ENCODE data around the gene PPBP.

The PPBP gene, protein sequence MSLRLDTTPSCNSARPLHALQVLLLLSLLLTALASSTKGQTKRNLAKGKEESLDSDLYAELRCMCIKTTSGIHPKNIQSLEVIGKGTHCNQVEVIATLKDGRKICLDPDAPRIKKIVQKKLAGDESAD

DNA sequence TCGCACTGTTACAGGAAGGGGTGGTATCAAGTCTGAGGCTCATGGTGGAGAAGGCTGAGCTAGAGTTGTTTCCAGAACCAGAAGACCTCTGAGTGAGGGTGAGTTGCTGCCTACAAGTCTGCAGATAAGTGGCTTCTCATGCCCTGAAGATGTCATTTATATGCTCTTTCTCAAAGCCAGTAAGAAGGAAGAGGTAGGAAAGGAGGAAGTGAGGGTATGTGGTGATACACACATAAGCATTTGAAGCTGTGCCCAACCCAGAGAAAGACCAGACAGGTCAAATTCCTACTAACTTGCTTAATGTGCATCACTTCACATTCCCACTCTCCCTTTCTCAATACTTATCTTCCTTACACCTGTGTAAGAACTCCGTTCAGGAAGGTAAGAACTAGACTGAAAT, at the start of gene PPBP:
PPBP (minus strand) TSS at position 130 of the 400 bp plus-strand sequence; CDS start at position 43, 87 bp downstream.
- H3K27ac ChIP-seq, result no peak within 1 kb of the TSS

DNA sequence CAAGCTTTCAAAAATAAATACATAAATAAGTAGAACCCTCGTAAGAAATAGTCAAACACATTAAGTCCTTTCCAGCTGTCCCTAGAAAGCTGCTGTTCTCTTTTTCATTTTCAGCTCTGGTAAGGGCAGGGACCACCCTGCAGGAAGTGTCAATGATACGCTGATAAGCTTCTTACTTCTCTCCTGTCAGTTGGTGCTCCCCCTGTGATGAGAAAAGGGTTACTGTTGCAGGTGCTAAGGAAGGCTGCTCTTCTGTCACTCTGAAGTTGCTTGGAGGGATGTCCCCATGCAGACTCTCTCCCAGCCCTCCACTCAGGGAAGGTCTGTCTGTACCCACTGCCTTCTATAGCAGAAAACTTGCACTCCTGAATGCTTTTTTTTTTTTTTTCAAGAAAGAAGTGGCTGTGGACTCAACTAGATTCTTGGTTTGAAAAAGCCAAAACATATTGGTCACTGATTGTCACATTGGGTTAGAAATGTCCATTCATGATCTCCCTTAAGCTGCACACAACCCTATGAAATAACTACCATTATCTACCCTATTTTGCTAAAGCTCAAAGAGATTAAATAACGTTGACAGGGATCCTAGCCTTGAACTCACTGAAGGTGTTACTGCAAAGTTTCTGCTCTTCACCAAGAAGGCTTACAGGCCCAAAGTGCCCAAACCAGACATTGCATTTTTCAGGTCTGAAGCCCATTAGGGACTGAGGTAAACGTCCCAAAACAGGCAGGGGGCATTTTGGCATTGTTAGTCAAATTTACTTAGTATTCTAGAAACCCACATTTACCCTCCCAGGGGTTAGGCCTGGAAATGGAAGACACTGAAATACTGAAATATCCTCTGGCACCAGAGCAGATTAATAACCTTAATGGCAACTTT, 49.3 kb upstream of the PPBP start:
- Histone ChIP-seq H3K36me3 (ENCODE audit: insufficient read depth, low read length) (no peaks in the 10 kb centered on the region), H3K4me3 (peak overlapping the region; percentile 77), H3K27ac (no peak overlapping the region), H3K9me3 (ENCODE audit: low read depth, low read length) (no peaks in the 10 kb centered on the region), H3K9ac (ENCODE audit: insufficient read length) (peak overlapping the region; percentile 76)
- DNase-seq (ENCODE audit: low read depth, low spot score), result no peak
- TF ChIP-seq FOXP2 (optimal IDR thresholded peaks at IDR 0.05; ENCODE audit: control extremely low read depth, extremely low read length, insufficient read depth) (no peak), POLR2AphosphoS5 (IDR thresholded peaks at IDR 0.05; ENCODE audit: borderline replicate concordance, low read depth, low read length) (no peak), EZH2 (IDR thresholded peaks at IDR 0.05) (no peak)

More for the DNA sequence above, at the start of gene PPBP:
- H3K4me3 ChIP-seq, result no peak within 1 kb of the TSS
- no peak for DNase-seq (ENCODE audit: low read depth, low spot score)
- H3K9me3 ChIP-seq (ENCODE audit: low read depth, low read length), result no peaks in the 10 kb centered on the region
- no peak within 1 kb of the TSS for H3K9ac ChIP-seq (ENCODE audit: insufficient read length)
- no peak for TF ChIP-seq POLR2AphosphoS5 (IDR thresholded peaks at IDR 0.05; ENCODE audit: borderline replicate concordance, low read depth, low read length)
- no peak for TF ChIP-seq FOXP2 (optimal IDR thresholded peaks at IDR 0.05; ENCODE audit: control extremely low read depth, extremely low read length, insufficient read depth)
- TF ChIP-seq EZH2 (IDR thresholded peaks at IDR 0.05), result no peak
- H3K36me3 ChIP-seq (ENCODE audit: insufficient read depth, low read length), result no peaks in the 10 kb centered on the region

DNA sequence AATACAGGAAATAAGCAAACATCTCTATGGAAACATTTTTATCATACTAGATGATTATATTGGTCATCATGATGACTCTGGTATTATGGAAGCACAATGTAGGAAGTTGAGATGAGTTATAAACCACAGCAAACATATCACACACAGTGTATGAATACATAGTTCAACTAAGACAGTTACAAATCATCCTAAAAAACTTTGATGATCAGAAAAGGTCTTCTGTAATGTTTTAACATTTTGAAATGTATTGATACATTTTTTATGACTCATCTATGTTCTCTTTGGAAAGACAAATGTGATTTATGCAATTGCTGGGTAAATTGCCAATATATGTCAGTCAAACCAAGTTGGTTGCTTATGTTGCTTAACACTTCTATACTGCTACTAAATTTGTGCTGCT, 45.7 kb upstream of the PPBP start:
- no peak for DNase-seq (ENCODE audit: low read depth, low spot score)
- TF ChIP-seq EZH2 (IDR thresholded peaks at IDR 0.05), result no peak
- no peak for TF ChIP-seq POLR2AphosphoS5 (IDR thresholded peaks at IDR 0.05; ENCODE audit: borderline replicate concordance, low read depth, low read length)
- TF ChIP-seq FOXP2 (optimal IDR thresholded peaks at IDR 0.05; ENCODE audit: control extremely low read depth, extremely low read length, insufficient read depth), result no peak
- no peak overlapping the region for H3K9ac ChIP-seq (ENCODE audit: insufficient read length)

DNA sequence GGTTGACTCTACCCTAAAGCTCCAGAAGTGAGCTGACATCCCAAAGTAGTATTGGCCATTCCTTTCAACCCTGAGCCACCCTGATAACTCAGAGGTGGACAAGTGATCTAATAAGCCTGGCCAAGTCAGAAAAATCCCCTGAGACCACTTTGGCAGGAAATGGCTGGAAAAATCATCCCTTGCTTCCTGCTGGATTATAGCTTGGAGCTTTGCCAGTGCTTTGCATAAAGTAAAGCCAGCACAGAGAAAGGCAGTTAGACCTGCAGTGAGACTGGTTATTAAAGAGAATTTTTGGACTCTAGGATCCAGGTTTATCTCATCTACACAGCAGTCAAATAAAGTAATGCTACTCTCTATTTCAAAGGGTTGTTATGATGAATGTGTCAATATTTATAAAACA, 44.1 kb upstream of the PPBP start:
- Histone ChIP-seq H3K36me3 (ENCODE audit: insufficient read depth, low read length) (no peaks in the 10 kb centered on the region), H3K27ac (no peak overlapping the region), H3K4me3 (no peak overlapping the region), H3K9ac (ENCODE audit: insufficient read length) (no peak overlapping the region), H3K9me3 (ENCODE audit: low read depth, low read length) (no peaks in the 10 kb centered on the region)
- TF ChIP-seq EZH2 (IDR thresholded peaks at IDR 0.05) (no peak), POLR2AphosphoS5 (IDR thresholded peaks at IDR 0.05; ENCODE audit: borderline replicate concordance, low read depth, low read length) (no peak), FOXP2 (optimal IDR thresholded peaks at IDR 0.05; ENCODE audit: control extremely low read depth, extremely low read length, insufficient read depth) (no peak)
- DNase-seq (ENCODE audit: low read depth, low spot score), result no peak

More for the DNA sequence above, 45.7 kb upstream of the PPBP start:
- Histone ChIP-seq H3K27ac (no peak overlapping the region), H3K4me3 (no peak overlapping the region), H3K36me3 (ENCODE audit: insufficient read depth, low read length) (no peaks in the 10 kb centered on the region), H3K9me3 (ENCODE audit: low read depth, low read length) (no peaks in the 10 kb centered on the region)

DNA sequence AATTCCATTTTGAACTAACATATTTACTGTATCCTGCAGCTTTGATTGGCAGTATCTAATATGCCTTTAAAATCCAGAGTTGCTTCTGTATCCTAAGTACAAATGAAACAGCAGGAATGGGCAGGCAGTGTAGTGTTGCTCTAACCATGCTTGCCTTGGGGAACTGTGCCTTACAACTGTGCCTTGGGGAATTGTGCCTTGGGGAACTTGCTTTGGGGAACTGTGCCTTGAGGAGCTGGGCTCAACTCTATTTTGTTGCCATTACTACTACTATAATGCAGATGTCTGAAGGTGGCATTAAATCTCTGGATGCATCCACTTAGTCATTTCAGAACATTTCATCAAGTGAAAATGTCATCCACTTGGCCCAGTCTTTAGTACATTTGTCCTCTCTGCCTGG, 43.6 kb upstream of the PPBP start:
- no peak overlapping the region for H3K27ac ChIP-seq
- H3K36me3 ChIP-seq (ENCODE audit: insufficient read depth, low read length), result no peaks in the 10 kb centered on the region
- TF ChIP-seq FOXP2 (optimal IDR thresholded peaks at IDR 0.05; ENCODE audit: control extremely low read depth, extremely low read length, insufficient read depth) (no peak), POLR2AphosphoS5 (IDR thresholded peaks at IDR 0.05; ENCODE audit: borderline replicate concordance, low read depth, low read length) (no peak), EZH2 (IDR thresholded peaks at IDR 0.05) (no peak)
- no peak overlapping the region for H3K9ac ChIP-seq (ENCODE audit: insufficient read length)
- no peak for DNase-seq (ENCODE audit: low read depth, low spot score)
- no peak overlapping the region for H3K4me3 ChIP-seq
- no peaks in the 10 kb centered on the region for H3K9me3 ChIP-seq (ENCODE audit: low read depth, low read length)

DNA sequence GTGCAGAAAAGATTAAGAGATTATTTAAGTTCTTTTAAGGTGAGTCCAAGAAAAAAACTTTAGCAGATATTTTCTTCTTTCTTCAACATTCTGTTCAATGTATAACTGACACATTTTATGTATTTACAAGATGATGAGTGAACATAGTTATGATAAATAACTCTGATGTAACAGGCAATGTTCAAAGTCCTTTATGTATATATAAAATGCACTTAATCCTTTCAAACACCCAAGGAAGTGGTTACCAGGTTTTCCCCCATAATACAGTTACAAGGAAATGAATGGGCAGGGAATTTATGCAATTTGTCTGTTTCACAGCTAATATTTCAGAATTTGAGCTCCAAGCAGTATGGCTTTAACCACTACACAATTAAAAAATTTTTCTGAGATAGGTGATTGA, 42.3 kb upstream of the PPBP start:
- H3K4me3 ChIP-seq, result no peak overlapping the region
- H3K9ac ChIP-seq (ENCODE audit: insufficient read length), result no peak overlapping the region
- TF ChIP-seq POLR2AphosphoS5 (IDR thresholded peaks at IDR 0.05; ENCODE audit: borderline replicate concordance, low read depth, low read length), result no peak
- DNase-seq (ENCODE audit: low read depth, low spot score), result no peak
- no peak overlapping the region for H3K27ac ChIP-seq
- H3K36me3 ChIP-seq (ENCODE audit: insufficient read depth, low read length), result no peaks in the 10 kb centered on the region
- no peaks in the 10 kb centered on the region for H3K9me3 ChIP-seq (ENCODE audit: low read depth, low read length)

DNA sequence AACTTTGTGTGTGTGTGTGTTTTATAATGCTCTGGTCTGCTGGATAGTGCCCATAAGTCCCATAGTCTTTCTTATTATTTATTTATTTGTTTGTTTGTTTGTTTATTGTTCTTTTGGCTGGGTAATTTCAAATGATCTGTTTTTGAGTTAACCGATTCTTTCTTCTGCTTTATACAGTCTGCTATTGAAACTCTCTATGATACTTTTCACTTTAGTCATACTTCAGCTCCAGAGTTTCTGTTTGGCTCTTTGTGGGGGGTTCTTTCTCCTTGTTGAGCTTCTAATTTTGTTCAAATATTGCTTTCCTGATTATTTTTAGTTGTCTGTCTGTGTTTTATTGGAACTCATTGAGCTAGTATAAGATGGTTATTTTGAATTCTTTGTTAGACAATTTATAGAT, 40.5 kb upstream of the PPBP start:
- H3K36me3 ChIP-seq (ENCODE audit: insufficient read depth, low read length), result no peaks in the 10 kb centered on the region
- no peak overlapping the region for H3K9ac ChIP-seq (ENCODE audit: insufficient read length)
- TF ChIP-seq POLR2AphosphoS5 (IDR thresholded peaks at IDR 0.05; ENCODE audit: borderline replicate concordance, low read depth, low read length), result no peak
- TF ChIP-seq EZH2 (IDR thresholded peaks at IDR 0.05), result no peak
- TF ChIP-seq FOXP2 (optimal IDR thresholded peaks at IDR 0.05; ENCODE audit: control extremely low read depth, extremely low read length, insufficient read depth), result no peak
- no peak for DNase-seq (ENCODE audit: low read depth, low spot score)
- no peak overlapping the region for H3K4me3 ChIP-seq
- H3K9me3 ChIP-seq (ENCODE audit: low read depth, low read length), result no peaks in the 10 kb centered on the region
- H3K27ac ChIP-seq, result no peak overlapping the region

DNA sequence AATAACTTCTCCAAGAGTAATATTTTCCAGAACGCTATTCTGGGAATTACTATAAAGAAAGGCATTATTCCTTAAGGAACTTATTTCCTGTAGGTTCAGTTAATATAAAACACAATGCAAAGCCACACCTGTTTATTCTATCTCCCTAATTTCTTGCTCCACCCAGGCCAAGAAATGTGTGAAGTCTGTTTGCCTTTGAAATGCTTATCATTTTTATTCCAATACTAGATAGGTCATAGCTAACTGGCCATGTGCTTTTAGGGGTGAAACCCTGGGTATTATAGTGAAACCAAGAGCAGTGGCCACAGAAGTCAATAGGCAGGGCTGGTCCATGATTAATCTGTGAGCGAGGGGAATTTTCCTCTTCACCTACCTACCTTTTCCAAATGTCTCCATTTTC, 35.7 kb upstream of the PPBP start:
- no peak for TF ChIP-seq EZH2 (IDR thresholded peaks at IDR 0.05)
- no peak for TF ChIP-seq POLR2AphosphoS5 (IDR thresholded peaks at IDR 0.05; ENCODE audit: borderline replicate concordance, low read depth, low read length)
- TF ChIP-seq FOXP2 (optimal IDR thresholded peaks at IDR 0.05; ENCODE audit: control extremely low read depth, extremely low read length, insufficient read depth), result no peak
- Histone ChIP-seq H3K27ac (no peak overlapping the region), H3K36me3 (ENCODE audit: insufficient read depth, low read length) (no peaks in the 10 kb centered on the region), H3K9me3 (ENCODE audit: low read depth, low read length) (no peaks in the 10 kb centered on the region), H3K4me3 (no peak overlapping the region), H3K9ac (ENCODE audit: insufficient read length) (no peak overlapping the region)
- DNase-seq (ENCODE audit: low read depth, low spot score), result no peak
